Activated T-cell treated with anti-CD3 and anti-CD28 coated beads for 1 hour (primary cell): ENCODE measurements around the gene TEX264.
A peak's percentile ranks its signal among the peaks of the same experiment; 100 is the strongest.

ENCODE experiments used
- DNase-seq: peaks from one replicate; pipeline ENCODE4 v3.0.0-alpha.2; 2020; ENCODE audit warnings: low read depth

Gene TEX264

DNA sequence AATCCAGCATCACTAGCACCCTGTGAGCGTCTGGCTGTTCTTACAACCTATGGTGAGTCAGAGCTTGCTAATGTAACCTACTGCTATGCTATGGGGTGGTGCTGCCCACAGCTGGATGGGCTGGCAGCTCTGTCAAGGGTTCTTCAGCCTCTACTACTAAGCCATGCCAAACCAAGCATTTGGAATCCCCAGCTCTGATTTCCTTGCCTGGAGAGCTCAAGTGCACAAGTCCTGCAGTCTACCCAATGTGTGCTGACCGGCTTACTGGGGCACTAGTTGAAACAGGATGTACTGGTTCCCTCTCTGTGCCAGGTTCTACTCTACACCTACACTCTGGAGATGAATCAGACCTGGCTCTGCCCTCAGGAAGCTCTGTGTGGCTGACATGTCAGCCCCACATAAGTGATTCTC, 4.2 kb downstream of the TEX264 start:
- no peak for DNase-seq

GRCh38 chr3:51676102-51676640, 5.1 kb downstream of the TEX264 start:
- DNase-seq = no peak

DNA sequence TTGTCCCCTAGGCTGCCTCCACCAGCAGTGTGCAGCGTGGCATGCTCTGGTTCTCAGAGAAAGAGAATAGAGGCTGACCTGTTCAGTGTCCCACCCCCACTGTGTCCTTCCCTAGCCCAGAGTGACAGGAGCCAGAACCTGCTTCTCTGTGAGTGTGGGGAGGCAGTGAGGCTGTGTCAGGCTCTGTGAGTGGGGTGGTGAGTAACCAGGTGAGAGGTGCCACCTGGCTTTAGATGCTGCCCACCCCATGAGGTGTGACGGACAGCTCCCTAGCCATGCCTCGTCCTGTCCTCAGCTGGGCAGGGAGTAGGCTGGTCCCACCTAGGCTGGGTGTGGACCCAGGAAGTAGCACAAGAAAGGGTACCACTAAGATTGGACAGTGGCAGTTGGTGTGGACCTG, 6.3 kb downstream of the TEX264 start:
- no peak for DNase-seq

GRCh38 chr3:51678186-51678585, 7.1 kb downstream of the TEX264 start:
- DNase-seq = no peak

DNA sequence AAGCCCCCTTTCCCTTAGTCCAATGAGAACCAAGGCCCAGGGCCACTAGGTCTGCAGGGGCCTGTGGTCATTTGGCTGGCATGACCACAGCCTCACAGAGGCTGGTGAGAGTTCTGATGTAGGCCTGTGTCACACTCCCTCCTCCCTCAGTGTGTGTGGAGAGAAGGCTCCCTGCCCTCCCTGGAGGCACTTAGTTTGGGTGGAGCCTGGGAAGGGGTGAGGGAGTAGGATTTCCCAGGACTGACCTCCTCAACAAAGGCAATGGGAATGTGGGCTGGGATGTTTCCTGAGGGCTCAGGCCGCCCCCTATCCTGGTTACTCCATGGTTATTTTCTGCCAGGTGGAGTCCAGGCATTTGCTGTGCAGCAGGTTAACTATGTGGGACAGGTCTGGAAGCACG, 7.6 kb downstream of the TEX264 start:
- no peak for DNase-seq

- no peak for DNase-seq
Observed at GRCh38 chr3:51679318-51679717, 8.3 kb downstream of the TEX264 start.

DNA sequence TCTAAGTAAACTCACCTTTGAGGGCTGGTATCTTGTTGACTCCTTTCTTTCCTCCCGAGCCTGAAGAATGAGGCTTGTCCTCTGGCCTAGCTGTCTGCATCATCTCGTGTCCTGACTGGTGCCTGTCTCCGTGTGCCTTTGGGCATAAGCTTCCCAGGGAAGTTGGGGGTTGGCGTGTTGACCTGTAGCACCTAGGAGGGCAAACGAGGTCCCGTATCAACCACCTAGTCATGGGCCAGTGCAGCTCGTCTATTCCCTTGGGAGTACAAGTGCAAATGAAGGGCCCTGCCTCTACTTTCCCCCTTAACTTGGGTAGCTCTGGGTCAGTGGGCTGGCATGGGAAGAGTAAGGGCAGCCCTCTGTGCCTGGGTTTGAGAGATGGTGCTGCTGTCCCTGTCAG, 8.7 kb downstream of the TEX264 start:
- no peak for DNase-seq

- no peak for DNase-seq
Observed at GRCh38 chr3:51680196-51680595, 9.1 kb downstream of the TEX264 start.

- DNase-seq = no peak
Observed at GRCh38 chr3:51680663-51681230, 9.7 kb downstream of the TEX264 start.

DNA sequence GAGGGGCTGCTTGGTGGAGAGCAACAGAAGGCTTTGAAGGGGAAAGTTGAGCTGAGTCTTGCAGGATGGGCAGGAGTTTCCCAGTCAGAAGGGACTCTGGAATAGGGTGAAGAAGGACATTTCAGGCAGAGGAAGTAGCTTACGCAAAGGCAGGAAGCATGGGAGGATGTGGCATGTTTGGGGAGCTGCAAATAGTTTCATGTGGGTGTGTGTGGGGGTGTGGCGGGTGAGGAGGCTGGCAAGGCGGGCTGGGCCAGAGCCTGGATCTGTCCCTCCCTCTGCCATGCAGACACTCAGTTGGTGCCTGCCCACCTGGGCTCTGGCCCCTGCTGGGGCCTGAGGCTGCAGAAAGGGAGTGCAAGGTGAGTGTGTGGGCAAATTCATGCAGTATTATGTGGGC, 10.4 kb downstream of the TEX264 start:
- peak; percentile 32 for DNase-seq

DNA sequence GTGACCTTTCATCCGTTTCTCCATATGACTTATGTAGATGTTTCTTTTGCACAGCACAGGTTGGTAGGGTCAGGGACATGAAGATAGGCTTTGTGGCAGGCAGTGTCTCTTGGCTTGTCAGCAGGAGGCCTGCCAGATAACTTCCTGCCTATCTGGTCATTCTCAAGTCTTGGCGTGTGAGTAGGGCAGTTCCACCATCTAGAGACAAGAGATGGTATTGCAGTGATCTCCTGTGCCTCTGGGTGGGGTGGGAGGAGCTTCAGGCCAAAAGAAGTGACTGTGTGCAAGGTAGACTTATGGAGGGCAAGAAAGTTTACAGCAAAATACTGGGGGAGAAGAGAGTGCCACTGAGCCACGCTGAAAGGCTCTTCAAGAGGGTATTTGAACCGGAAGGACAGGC, 11.0 kb downstream of the TEX264 start:
- DNase-seq = peak; percentile 52

- no peak for DNase-seq
Observed at GRCh38 chr3:51682526-51682925, 11.5 kb downstream of the TEX264 start.

DNA sequence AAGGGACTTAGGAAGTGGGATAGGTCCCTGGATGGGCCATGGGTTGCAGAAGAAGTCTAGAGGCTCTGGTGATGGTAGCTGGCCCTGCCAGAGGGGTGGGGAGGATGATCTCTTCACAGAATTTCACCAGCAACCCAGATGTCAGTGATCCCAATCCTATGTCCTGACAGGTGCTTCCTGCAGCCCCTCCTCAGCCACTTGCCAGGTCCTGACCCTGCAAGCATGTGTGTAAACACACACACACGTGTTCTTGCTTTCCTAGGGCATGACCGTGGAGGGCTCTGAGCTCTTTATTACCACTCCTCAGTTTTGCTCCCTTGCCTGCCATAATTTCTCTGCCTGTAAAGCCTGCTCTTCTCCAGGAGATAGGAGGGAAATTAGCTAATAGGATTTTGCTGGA, 12.5 kb downstream of the TEX264 start:
- DNase-seq = no peak

GRCh38 chr3:51684971-51685751, 14.1 kb downstream of the TEX264 start:
- DNase-seq = no peak

- no peak for DNase-seq
Observed at GRCh38 chr3:51686056-51686455, 15.0 kb downstream of the TEX264 start.

DNA sequence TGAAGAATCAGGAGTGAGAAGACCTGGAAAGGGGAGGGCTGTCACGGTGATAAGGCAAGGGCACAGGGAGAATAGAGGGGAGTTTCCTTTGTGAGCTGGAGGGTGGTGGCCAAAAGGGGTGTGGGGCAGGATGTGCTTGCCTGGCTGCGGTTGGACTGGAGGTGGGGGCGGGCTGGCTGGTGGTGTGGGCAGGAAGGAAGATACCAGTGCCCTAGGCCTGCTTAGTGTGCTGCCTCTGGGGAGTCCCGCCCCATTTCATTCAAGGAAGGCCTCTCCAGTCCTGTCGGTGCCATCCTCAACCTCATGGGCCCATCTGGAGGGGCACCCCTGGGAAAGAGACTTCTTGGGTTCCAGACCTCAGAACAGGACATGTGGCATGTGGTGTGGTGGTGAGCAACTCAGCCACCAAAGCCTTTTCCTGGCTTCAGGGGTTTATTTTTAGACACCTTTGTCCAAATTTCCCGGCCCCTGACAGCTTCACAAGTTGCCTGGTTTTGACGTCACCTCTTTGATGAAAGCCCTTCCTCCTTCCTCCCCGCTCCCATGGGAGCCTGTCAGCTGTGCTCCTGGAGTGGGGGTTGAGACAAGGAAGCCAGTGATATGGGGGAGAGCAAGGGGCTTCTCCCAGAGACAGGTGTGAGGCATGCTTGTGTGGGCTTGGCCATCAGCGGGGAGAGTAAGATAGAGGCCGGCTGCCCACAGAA, 15.6 kb downstream of the TEX264 start:
- DNase-seq = peak; percentile 69

DNA sequence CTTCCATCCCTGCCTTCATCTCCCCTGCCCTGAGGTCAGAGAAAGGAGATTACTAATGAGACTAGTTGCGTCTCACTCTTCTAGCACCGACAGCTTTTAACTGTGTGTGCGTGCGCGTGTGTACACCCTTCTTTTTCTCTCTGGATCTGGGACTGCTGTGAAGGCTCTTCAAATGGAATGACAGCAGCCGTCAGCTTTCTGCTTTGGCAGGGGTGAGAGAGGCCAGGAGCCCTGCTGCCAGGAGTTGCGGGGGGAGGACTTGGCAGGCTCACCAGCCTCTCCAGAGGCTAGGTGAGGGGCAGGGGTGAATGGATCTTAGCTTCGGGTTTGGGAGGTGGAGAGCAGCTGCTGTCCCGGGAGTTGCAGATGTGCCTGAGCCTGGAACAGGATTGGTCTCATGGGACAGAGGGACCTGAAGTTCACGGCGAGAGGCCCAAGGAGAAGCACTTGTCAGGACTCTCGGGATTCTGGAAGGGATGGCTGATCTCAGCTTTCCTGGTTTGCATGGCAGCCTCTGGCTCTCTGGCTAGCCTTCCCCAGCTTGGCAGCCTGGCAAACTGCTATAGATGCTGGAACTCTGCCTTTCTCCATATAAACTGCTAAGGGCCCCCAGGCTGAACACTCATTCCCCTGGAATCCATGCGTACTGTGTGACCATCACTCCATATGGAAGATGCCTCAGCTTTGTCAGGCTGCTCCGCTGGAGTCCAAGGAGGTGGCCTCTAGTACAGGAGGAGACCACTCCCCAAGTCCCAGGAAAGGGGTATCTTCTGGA, 16.6 kb downstream of the TEX264 start:
- no peak for DNase-seq

- DNase-seq = no peak
Observed at GRCh38 chr3:51688206-51688600, 17.2 kb downstream of the TEX264 start.

DNA sequence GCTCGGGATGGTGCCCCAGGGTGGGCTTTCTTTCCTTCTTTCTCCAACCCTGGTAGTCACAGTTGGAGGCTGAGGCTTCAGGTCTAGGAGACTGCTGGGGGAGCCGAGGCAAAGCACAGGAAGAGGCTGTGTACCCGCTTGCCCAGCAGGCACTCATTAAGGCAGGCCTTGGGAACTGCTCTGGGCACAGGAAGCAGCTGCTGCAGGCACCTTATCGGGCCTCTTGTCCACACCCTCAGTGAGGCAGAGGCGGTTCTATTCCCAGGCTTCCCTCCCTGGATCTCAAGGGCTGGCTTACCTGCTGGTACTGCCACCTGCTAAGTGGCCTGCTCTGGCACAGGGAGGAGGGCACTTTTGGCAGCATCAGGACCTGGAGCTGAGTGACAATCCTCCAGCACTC, 20.0 kb downstream of the TEX264 start:
- DNase-seq = no peak

DNA sequence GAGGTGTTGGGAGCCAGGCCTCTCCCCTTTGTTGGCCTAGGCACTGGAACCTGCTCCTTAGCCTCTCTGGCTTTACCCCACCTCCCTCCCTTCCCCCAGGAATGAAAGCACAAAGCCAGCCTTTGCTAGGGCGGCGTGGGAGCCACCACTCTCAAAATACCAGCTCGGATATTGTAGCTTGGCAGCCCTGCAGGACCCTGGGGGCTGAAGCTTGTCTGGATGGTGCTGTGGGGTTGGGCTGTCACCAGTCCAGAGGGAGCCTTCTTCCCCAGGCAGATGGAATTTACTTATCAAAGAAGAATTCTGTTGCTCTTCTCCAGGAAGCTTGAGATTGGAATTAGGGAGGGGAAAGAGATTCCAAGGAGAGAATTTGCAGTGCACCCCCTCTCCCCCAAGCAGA, 20.9 kb downstream of the TEX264 start:
- no peak for DNase-seq

DNA sequence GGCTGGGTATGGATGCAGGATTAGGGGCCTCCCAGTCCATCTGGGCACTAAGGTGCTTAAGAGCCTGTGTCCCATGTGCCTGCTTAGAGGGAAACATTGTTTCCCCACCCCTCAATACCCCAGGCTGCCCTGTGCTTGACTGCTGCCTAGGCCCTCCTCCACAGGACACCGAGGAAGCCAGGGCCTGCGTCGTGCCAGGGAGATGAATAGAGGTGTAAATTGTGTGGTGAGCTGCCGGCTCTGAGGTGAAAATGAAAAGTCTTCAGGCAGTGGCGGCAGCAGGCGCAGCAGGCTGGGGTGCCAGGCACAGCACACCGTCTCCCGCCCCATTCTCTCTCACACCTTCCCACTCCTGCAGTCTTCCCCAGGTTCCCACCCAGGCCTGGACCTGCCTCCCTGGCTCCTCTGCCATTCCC, 21.9 kb downstream of the TEX264 start:
- no peak for DNase-seq

GRCh38 chr3:51696954-51697353, 25.9 kb downstream of the TEX264 start:
- DNase-seq = no peak
